ENCODE results near the gene C15orf39. TPM values are rescaled to one million over a fixed set of nuclear protein-coding genes. Genes with fewer than 3 reads are reported as not detected.
"Not testable (repeated sequence)": the region's sequence is repeated elsewhere in the genome, so short reads cannot be mapped to it uniquely, and the experiment has no call there.

The C15orf39 gene
- total RNA-seq, 4 donors from 2014 or later = 7.8 to 25.0 (median 13.9) TPM

- no peak for TF ChIP-seq CTCF (IDR thresholded peaks at IDR 0.05)
- ATAC-seq (ENCODE audit: low FRiP score) (no peak), DNase-seq (ENCODE audit: low spot score) (no peak)
Measured at GRCh38 chr15:75213212-75213767, 11.6 kb downstream of the C15orf39 start.

- TF ChIP-seq CTCF (IDR thresholded peaks at IDR 0.05) = no peak
- ATAC-seq (ENCODE audit: low FRiP score) = no peak
- DNase-seq (ENCODE audit: low spot score) = no peak
Measured at GRCh38 chr15:75213768-75214221, 12.1 kb downstream of the C15orf39 start.

- DNase-seq (ENCODE audit: low spot score) = no peak
- no peak for ATAC-seq (ENCODE audit: low FRiP score)
- TF ChIP-seq CTCF (IDR thresholded peaks at IDR 0.05) = no peak
Measured at GRCh38 chr15:75214293-75215096, 12.8 kb downstream of the C15orf39 start.

GRCh38 chr15:75215107-75216004 lies 13.7 kb downstream of the C15orf39 start:
- no peak for ATAC-seq (ENCODE audit: low FRiP score)

GRCh38 chr15:75217012-75217411 lies 15.3 kb downstream of the C15orf39 start:
- ATAC-seq (ENCODE audit: low FRiP score) = no peak
- DNase-seq (ENCODE audit: low spot score) = no peak
- TF ChIP-seq CTCF (IDR thresholded peaks at IDR 0.05) = no peak

More at GRCh38 chr15:75215107-75216004, 13.7 kb downstream of the C15orf39 start:
- no peak for TF ChIP-seq CTCF (IDR thresholded peaks at IDR 0.05)
- DNase-seq (ENCODE audit: low spot score) = no peak

- not testable (repeated sequence) for DNase-seq (ENCODE audit: low spot score); ATAC-seq (ENCODE audit: low FRiP score)
Measured at GRCh38 chr15:75217574-75217973, 15.9 kb downstream of the C15orf39 start.

GRCh38 chr15:75219507-75219929 lies 17.8 kb downstream of the C15orf39 start:
- DNase-seq (ENCODE audit: low spot score); ATAC-seq (ENCODE audit: low FRiP score): not testable (repeated sequence)

Measured in omental fat pad (tissue), 4 donors.